ENCODE measurements around the gene DAB1.

DAB1 gene

GRCh38 chr1:56965916-56966697 lies 457.8 kb downstream of the DAB1 start, which contains the start of gene C8B:
Gene C8B, minus strand, starts transcription at chr1:56966015. Its CDS starts 67 bp downstream, at chr1:56965948.
- DNase-seq (ENCODE audit: insufficient read length, low spot score): no peak
- FAIRE-seq: no peak
- no peak for TF ChIP-seq POLR2A (IDR thresholded peaks at IDR 0.05; ENCODE audit: low read depth, low read length)

DNA sequence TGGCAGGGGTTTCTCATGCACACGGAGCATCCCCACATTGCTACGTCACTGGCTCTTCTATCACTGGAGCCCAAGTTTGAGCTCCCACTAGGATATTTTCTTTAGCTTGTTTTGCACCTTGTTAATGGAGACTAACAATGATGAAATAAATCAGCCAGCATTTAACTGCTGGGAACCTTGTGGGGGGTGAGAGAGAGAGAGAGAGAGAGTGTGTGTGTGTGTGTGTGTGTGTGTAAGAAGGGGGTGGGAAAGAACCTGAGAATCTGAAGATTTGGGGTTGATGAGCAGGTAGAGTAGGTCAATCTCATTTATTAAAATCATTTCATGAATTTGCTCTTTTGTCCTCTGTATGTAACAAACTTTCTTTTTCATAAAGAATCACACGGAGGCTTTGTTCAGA lies 458.7 kb downstream of the DAB1 start:
- no peak for DNase-seq (ENCODE audit: insufficient read length, low spot score)
- TF ChIP-seq POLR2A (IDR thresholded peaks at IDR 0.05; ENCODE audit: low read depth, low read length): no peak
- no peak for FAIRE-seq

DNA sequence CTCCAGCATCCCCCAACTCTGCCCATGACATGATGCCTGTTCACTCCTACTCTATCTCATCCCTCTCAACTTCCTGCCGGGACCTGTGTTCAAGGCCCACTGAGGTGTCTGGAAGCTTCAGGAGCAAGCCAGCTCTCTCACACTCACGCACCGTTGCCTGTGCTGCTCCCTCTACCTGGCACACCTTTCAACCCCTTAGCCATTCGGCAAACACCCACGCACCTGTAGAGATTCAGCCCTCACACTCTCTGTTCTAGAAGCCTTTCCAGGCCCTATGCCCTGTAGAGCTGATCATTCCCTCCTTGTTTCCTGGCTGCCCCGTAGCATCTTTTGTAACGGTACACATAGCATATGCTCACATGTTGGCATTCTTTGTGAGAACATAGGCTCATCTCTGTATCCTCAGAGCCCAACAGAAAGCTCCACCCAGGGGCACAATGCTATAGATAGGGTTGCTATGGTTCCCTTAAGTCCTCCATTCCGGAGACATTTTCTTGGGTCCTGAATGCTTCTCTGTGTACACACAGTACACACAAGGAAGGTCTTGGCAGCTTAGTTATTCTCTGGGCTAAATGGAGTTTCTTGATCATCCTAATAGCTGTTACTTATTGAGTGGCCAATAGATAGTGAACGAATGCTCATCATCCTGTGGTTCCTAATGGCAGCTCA lies 459.4 kb downstream of the DAB1 start:
- FAIRE-seq: no peak
- no peak for TF ChIP-seq POLR2A (IDR thresholded peaks at IDR 0.05; ENCODE audit: low read depth, low read length)
- no peak for DNase-seq (ENCODE audit: insufficient read length, low spot score)

DNA sequence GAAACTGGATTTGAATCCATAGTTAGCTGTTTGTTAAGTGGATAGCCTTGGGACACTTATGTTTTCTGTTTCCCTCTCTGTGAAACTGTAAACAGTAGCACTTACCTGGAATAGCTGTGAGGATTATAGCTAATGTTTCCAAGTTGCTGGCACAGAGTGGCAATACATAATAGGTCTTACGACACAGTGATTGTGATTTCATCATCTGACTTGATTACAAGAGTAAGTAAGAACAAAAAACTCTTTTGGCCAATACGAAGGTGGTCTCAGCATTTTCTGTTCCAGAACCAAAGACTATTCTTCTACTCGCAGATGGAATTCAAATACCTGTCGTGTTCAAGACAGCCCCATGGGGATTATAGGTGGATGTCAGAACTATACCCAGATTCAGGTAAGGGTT lies 460.2 kb downstream of the DAB1 start:
- FAIRE-seq (no peak), DNase-seq (ENCODE audit: insufficient read length, low spot score) (no peak)
- TF ChIP-seq POLR2A (IDR thresholded peaks at IDR 0.05; ENCODE audit: low read depth, low read length): no peak

DNA sequence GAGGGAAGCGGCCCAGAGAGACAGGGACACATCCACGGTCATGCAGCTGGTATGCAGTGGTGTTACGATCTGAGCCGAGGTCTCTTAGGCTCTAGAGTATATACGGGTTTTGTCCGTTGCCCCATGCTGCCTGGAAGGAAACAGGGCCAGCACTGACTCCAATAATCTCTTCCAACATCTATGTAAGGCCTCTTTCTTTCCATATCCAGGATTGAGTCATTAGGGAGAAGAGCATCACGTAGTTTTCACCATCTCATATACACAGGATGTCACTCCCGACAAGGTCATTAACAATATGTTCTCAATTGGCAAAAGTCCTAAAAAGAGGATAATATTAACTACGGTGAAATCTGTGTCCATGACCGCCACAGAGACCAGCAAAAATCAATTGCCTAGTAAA lies 462.4 kb downstream of the DAB1 start:
- no peak for FAIRE-seq
- no peak for TF ChIP-seq POLR2A (IDR thresholded peaks at IDR 0.05; ENCODE audit: low read depth, low read length)

DNA sequence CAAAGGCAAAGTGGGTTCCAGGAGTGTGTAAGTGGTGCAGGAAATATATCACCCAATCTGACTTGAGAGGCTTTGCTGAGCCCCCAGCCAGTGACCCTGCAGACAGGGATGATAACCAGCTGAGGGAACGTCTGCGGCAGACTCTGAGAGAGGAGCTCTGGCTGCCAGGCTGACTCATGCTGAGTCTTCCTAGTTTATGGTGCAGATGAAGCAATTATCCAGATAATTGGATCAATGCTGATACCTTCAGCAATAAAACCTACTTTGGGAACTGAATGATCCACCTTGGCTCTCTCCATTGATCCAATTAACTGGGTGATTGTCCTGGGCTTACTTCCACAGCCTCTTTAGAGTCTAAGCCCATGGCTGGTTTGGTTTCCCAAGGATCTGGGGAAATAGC lies 465.3 kb downstream of the DAB1 start:
- DNase-seq (ENCODE audit: insufficient read length, low spot score) (no peak), FAIRE-seq (no peak)
- no peak for TF ChIP-seq POLR2A (IDR thresholded peaks at IDR 0.05; ENCODE audit: low read depth, low read length)

More for the DNA sequence above, 462.4 kb downstream of the DAB1 start:
- DNase-seq (ENCODE audit: insufficient read length, low spot score): no peak

- no peak for FAIRE-seq
- DNase-seq (ENCODE audit: insufficient read length, low spot score): no peak
- no peak for TF ChIP-seq POLR2A (IDR thresholded peaks at IDR 0.05; ENCODE audit: low read depth, low read length)
Observed at GRCh38 chr1:56957931-56958330, 465.9 kb downstream of the DAB1 start.

GRCh38 chr1:56954664-56955063 lies 469.2 kb downstream of the DAB1 start:
- TF ChIP-seq POLR2A (IDR thresholded peaks at IDR 0.05; ENCODE audit: low read depth, low read length): no peak
- DNase-seq (ENCODE audit: insufficient read length, low spot score) (no peak), FAIRE-seq (no peak)

GRCh38 chr1:56953386-56953785 lies 470.5 kb downstream of the DAB1 start:
- no peak for TF ChIP-seq POLR2A (IDR thresholded peaks at IDR 0.05; ENCODE audit: low read depth, low read length)
- FAIRE-seq (no peak), DNase-seq (ENCODE audit: insufficient read length, low spot score) (no peak)

DNA sequence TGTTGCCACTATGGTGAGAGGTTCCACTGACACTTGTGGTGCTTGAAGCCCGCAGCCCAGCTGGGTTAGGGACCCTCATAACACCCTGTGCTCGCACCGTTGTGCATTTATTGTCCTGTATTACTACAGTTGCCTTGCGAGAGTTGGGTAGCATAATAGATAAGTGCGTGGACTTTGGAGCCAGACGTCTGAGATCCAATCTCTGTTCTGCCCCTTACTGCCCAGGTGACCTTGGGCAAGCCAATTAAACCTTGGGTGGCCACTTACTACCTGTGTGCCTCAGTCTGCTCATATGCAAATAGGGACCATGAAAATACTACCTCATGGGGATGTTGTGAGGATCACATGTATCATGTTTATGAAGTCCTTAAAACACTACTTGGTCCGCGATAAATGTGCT lies 471.4 kb downstream of the DAB1 start:
- no peak for FAIRE-seq
- no peak for DNase-seq (ENCODE audit: insufficient read length, low spot score)
- no peak for TF ChIP-seq POLR2A (IDR thresholded peaks at IDR 0.05; ENCODE audit: low read depth, low read length)

GRCh38 chr1:56948403-56949023 lies 475.3 kb downstream of the DAB1 start:
- FAIRE-seq (no peak), DNase-seq (ENCODE audit: insufficient read length, low spot score) (no peak)
- no peak for TF ChIP-seq POLR2A (IDR thresholded peaks at IDR 0.05; ENCODE audit: low read depth, low read length)

All from H54 (cell line).